Mesenteric fat pad (tissue), 1 donor: ENCODE data around the gene NAA80. TPM values are rescaled to one million over a fixed set of nuclear protein-coding genes. Genes with fewer than 3 reads are reported as not detected.
"Not testable (repeated sequence)": the region's sequence is repeated elsewhere in the genome, so short reads cannot be mapped to it uniquely, and the experiment has no call there.

Source experiments
- DNase-seq: peaks from one replicate; pipeline ENCODE4 v3.0.0-alpha.2; 2020; ENCODE audit warnings: low spot score
- total RNA-seq: library from RNA; stranded (reverse); fragmentation: NEBNext Ultra II Directional; extraction: Animal tissue kit (Norgen Biotek cat#: 25700); gene quantifications from one replicate; pipeline ENCODE4 v1.2.1, GENCODE V29; 2021
- donor health status: DM: yes; HTN: yes; CAD: no.

NAA80 gene
- total RNA-seq, 1 donor from 2014 or later = 10.2 TPM

GRCh38 chr3:50316657-50317242 is 17.5 kb upstream of the NAA80 start:
- no peak for DNase-seq

GRCh38 chr3:50314816-50315215 is 15.6 kb upstream of the NAA80 start:
- DNase-seq = no peak

- no peak for DNase-seq
Observed at GRCh38 chr3:50314342-50314741, 15.1 kb upstream of the NAA80 start.

- not testable (repeated sequence) for DNase-seq
Observed at GRCh38 chr3:50312041-50312440, 12.8 kb upstream of the NAA80 start.

GRCh38 chr3:50304601-50305000 is 5.4 kb upstream of the NAA80 start:
- DNase-seq = no peak

- no peak for DNase-seq
Observed at GRCh38 chr3:50303013-50303815, 4.0 kb upstream of the NAA80 start, which contains the start of gene HYAL1. Gene HYAL1, minus strand, starts transcription at chr3:50303574. Its CDS starts 618 bp downstream, at chr3:50302956.

- DNase-seq = no peak
Observed at GRCh38 chr3:50302095-50303012, 3.1 kb upstream of the NAA80 start.

- DNase-seq = no peak
Observed at GRCh38 chr3:50300681-50301254, 1.6 kb upstream of the NAA80 start.

- no peak for DNase-seq
Observed at GRCh38 chr3:50299929-50300680, 900 bp upstream of the NAA80 start.

- DNase-seq = no peak
Observed at GRCh38 chr3:50299638-50299928, 378 bp upstream of the NAA80 start.

- no peak for DNase-seq
Observed at GRCh38 chr3:50297896-50298725, 1.1 kb downstream of the NAA80 start.

GRCh38 chr3:50297384-50297775 is 1.8 kb downstream of the NAA80 start:
- DNase-seq = no peak

- DNase-seq = no peak
Observed at GRCh38 chr3:50296721-50297383, 2.4 kb downstream of the NAA80 start.

GRCh38 chr3:50295553-50296431 is 3.4 kb downstream of the NAA80 start:
- DNase-seq = no peak

GRCh38 chr3:50294492-50295403 is 4.5 kb downstream of the NAA80 start:
- no peak for DNase-seq

- DNase-seq = no peak
Observed at GRCh38 chr3:50294089-50294488, 5.1 kb downstream of the NAA80 start.

- DNase-seq = no peak
Observed at GRCh38 chr3:50293079-50293801, 6.0 kb downstream of the NAA80 start.
